Measurements from ENCODE around the gene ACBD6.

The ACBD6 gene

GRCh38 chr1:180524915-180525714 is 22.7 kb upstream of the ACBD6 start:
- TF ChIP-seq CTCF (IDR thresholded peaks at IDR 0.05; ENCODE audit: low read depth, low read length) = no peak
- H3K4me3 ChIP-seq (ENCODE audit: low read depth, low read length) = no peak overlapping the region

DNA sequence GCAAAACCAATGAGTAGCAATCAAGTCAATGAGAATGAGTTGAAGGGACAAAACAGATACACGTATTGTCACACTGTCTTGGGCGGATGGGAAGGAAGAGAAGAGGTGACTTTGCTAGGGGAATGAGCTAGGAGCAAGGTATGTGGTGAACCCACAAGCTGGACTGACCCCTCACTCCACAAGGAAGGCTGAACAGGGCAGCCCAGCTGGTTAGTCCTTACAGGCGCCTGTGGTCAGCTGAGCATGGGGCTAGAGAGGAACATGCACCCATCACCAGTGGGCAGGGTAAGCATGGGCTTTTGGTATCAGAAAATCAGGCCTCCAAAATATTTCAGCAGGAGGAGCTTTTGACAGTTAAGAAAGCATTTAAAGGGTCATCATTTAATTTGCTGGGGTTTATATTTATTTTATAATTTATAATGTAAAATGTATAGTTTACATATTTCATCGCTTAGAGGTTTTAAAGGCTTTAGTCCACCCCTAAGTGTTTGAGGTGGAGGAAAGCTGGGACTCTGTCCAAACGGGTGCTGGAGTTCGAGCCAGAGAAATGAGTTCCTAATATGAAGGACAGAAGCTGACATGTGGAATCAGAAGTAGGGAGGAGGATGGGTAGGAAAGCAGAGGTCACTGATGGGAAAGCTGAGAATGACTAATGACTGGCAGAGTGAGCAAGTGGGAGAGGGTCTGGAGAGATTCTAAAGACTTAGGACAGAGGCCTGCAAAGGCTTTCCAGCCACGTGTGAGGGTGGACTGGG is 22.0 kb upstream of the ACBD6 start:
- H3K4me3 ChIP-seq (ENCODE audit: low read depth, low read length) = no peak overlapping the region
- TF ChIP-seq CTCF (IDR thresholded peaks at IDR 0.05; ENCODE audit: low read depth, low read length) = no peak

GRCh38 chr1:180522213-180522515 is 19.8 kb upstream of the ACBD6 start:
- no peak overlapping the region for H3K4me3 ChIP-seq (ENCODE audit: low read depth, low read length)
- TF ChIP-seq CTCF (IDR thresholded peaks at IDR 0.05; ENCODE audit: low read depth, low read length) = no peak

- TF ChIP-seq CTCF (IDR thresholded peaks at IDR 0.05; ENCODE audit: low read depth, low read length) = no peak
Observed at GRCh38 chr1:180521474-180522212, 19.3 kb upstream of the ACBD6 start.

DNA sequence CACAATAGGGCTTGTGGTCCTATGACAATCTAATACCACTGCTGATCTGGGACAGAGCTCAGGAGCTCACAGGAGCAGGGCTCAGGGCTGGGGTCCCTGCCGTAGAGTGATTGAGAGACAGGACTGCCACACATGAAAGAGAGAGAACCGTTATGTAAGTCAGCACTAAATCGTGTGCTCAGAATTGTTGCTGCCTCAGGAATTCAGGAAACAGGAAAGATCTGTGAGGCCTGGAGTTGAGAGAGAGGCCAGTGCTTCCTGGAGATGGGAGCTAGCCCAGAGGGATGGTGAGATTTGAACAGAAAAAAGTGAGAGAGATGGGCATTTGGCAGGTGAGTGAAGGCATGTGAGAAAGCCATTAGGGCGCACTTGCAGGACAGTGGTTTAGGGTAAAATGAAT is 17.5 kb upstream of the ACBD6 start:
- no peak overlapping the region for H3K4me3 ChIP-seq (ENCODE audit: low read depth, low read length)
- TF ChIP-seq CTCF (IDR thresholded peaks at IDR 0.05; ENCODE audit: low read depth, low read length) = no peak

More at GRCh38 chr1:180521474-180522212, 19.3 kb upstream of the ACBD6 start:
- H3K4me3 ChIP-seq (ENCODE audit: low read depth, low read length) = no peak overlapping the region

DNA sequence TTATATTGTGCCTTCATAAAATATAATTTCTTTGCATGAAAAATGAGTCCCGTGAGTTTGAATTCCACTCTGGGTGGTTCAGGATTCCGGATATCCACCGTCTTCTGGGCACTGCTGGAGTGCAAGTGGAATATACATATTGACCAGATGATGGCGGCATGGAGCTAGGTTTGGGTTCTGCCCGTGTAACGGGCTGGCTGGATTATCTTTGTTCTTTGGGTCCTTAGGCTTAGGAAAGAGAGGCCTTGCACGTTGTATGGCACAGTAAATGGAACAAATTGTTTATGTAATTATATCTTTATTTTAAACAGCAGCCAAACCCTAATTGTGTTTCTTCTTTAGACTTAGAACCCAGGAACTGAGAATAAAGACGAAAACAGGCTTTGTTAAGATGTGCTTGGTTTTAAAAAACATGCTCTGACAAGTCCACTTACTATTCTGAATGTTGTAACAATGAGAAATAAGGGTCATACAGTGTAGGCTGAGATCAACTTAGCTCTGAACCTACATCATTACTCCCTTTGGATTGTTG is 13.5 kb upstream of the ACBD6 start:
- peak; percentile 52 for TF ChIP-seq CTCF (IDR thresholded peaks at IDR 0.05; ENCODE audit: low read depth, low read length)
- H3K4me3 ChIP-seq (ENCODE audit: low read depth, low read length) = no peak overlapping the region
